Lower lobe of right lung (tissue), 2 donors: ENCODE results near the gene UST. TPM values are rescaled to one million over a fixed set of nuclear protein-coding genes. Genes with fewer than 3 reads are reported as not detected.

Experiments used
- ATAC-seq, 2 donors: fragments of 200-7000 bp; cut with Tn5 transposase; one replicate each; pipeline ENCODE4 v1.9.1; 2020 to 2022; ENCODE audit warnings: mild to moderate bottlenecking in 2 of 2, moderate library complexity in 2 of 2
- DNase-seq: peaks from one replicate; pipeline ENCODE4 v3.0.0-alpha.2; 2020
- H3K27ac ChIP-seq: fragments of 200-600 bp; one replicate; pipeline ENCODE4 v1.8.0; 2022
- H3K27me3 ChIP-seq: fragments of 200-600 bp; one replicate; pipeline ENCODE4 v1.8.0; 2022; ENCODE audit warnings: low read depth
- H3K36me3 ChIP-seq: fragments of 200-600 bp; one replicate; pipeline ENCODE4 v1.8.0; 2022; ENCODE audit warnings: mild to moderate bottlenecking
- H3K4me1 ChIP-seq: fragments of 200-600 bp; one replicate; pipeline ENCODE4 v1.8.0; 2022
- H3K4me3 ChIP-seq: fragments of 200-600 bp; one replicate; pipeline ENCODE4 v1.8.0; 2022; ENCODE audit warnings: mild to moderate bottlenecking
- H3K9me3 ChIP-seq: fragments of 200-600 bp; one replicate; pipeline ENCODE4 v1.8.0; 2022
- CTCF ChIP-seq: fragments of 200-600 bp; IDR thresholded peaks from one replicate; pipeline ENCODE4 v1.8.0; 2022; ENCODE audit warnings: antibody characterized with exemption, mild to moderate bottlenecking
- intact Hi-C: fragments of 100-400 bp; cut with DNase I; formaldehyde crosslinking; loops from one replicate; pipeline ENCODE4 v1.11.0; 2022
- total RNA-seq: library from RNA; stranded (reverse); fragmentation: NEBNext Ultra II Directional; extraction: Animal tissue kit (Norgen Biotek cat#: 25700); gene quantifications from one replicate; pipeline ENCODE4 v1.2.1, GENCODE V29; 2021
- donor health status: DM: no; HTN: yes; CAD: no; lungs with severe emphysema.

The UST gene
- total RNA-seq, 1 donor from 2014 or later: 11.8 TPM

GRCh38 chr6:149075616-149076354 is 329.0 kb downstream of the UST start:
- DNase-seq: no peak
- peak in 1 of 2 donors; percentile 52 for ATAC-seq
- Histone ChIP-seq H3K36me3 (no peaks in the 10 kb centered on the region), H3K27ac (peak overlapping the region; percentile 3), H3K4me1 (peaks cover 15% of the 10 kb centered on the region), H3K4me3 (no peak overlapping the region), H3K27me3 (no peaks in the 10 kb centered on the region), H3K9me3 (no peaks in the 10 kb centered on the region)
- intact Hi-C loops: no loop called here
- no peak for TF ChIP-seq CTCF

- ATAC-seq: peak in 1 of 2 donors; percentile 4
- DNase-seq: no peak
- H3K36me3 ChIP-seq: no peaks in the 10 kb centered on the region
- H3K9me3 ChIP-seq: no peaks in the 10 kb centered on the region
- H3K27ac ChIP-seq: no peak overlapping the region
- H3K27me3 ChIP-seq: no peaks in the 10 kb centered on the region
- peaks cover 19% of the 10 kb centered on the region for H3K4me1 ChIP-seq
- intact Hi-C loops: no loop called here
- H3K4me3 ChIP-seq: no peak overlapping the region
- no peak for TF ChIP-seq CTCF
Measured at GRCh38 chr6:149076355-149076734, 329.5 kb downstream of the UST start.

GRCh38 chr6:149077208-149077607 is 330.4 kb downstream of the UST start:
- TF ChIP-seq CTCF: no peak
- Histone ChIP-seq H3K27me3 (no peaks in the 10 kb centered on the region), H3K4me3 (no peak overlapping the region), H3K4me1 (peaks cover 19% of the 10 kb centered on the region), H3K9me3 (no peaks in the 10 kb centered on the region), H3K27ac (no peak overlapping the region), H3K36me3 (no peaks in the 10 kb centered on the region)
- DNase-seq (no peak), ATAC-seq (no peak)
- intact Hi-C loops: no loop called here

GRCh38 chr6:149078211-149078782 is 331.5 kb downstream of the UST start:
- H3K4me1 ChIP-seq: peaks cover 19% of the 10 kb centered on the region
- no peak overlapping the region for H3K4me3 ChIP-seq
- H3K36me3 ChIP-seq: no peaks in the 10 kb centered on the region
- no peak for ATAC-seq
- no peak for TF ChIP-seq CTCF
- no peak for DNase-seq
- intact Hi-C loops: no loop called here
- H3K27ac ChIP-seq: no peak overlapping the region
- H3K27me3 ChIP-seq: no peaks in the 10 kb centered on the region
- no peaks in the 10 kb centered on the region for H3K9me3 ChIP-seq

GRCh38 chr6:149079456-149079855 is 332.6 kb downstream of the UST start:
- no peak for TF ChIP-seq CTCF
- H3K36me3 ChIP-seq: no peaks in the 10 kb centered on the region
- intact Hi-C loops: no loop called here
- H3K9me3 ChIP-seq: no peaks in the 10 kb centered on the region
- DNase-seq (no peak), ATAC-seq (no peak)
- no peak overlapping the region for H3K4me3 ChIP-seq
- peaks cover 19% of the 10 kb centered on the region for H3K4me1 ChIP-seq
- no peaks in the 10 kb centered on the region for H3K27me3 ChIP-seq
- H3K27ac ChIP-seq: no peak overlapping the region
